ENCODE measurements around the gene RPS27. TPM values are rescaled to one million over a fixed set of nuclear protein-coding genes. Genes with fewer than 3 reads are reported as not detected.

RPS27 gene
- total and polyA plus RNA-seq, 2 of the 13 experiments (the other 11 are each of a cell fraction or from before 2014, with no cell fraction given): 3,737 to 9,964 TPM

DNA sequence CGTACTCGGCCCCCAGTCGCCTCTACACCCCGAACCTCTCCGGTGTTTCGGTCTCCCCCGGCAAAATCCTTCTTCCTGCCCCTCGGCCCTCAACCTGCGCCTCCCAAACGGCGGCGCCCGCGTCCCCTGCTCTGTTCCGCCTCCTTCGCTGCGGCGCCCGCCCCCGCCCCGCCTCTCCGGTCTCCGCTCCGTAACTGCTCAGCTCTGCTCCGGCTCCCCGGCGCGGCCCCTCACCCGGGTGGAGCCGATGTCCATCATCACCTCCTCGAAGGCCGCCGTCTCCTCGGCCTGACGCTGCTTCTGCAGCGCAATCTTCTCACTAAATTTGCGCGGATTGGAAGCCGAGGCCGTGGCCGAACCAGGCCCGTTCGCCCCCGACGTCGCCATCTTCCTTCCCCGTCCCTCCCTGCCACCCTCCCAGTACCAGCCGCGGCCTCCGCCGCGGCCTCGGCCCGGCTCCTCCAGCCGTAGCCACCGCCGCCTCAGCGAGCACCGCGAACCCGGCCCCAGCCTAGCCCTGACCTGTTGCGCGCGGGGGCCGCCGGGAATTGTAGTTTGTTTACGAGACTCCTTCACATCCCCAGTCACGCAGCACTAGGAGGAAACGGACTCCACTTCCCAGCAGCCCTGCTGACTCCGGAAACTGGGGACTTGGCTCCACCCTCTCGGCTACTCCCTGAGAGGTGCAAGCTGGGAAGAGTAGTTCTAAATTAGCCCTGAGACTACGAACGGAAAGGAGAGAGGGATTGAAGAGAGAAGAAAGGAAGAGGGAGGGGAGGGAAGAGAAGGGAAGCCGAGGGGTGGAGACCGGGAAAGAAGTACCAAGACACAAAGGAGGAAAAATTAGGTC is 32.2 kb upstream of the RPS27 start, which contains the start of gene CRTC2 (continued):
- TF ChIP-seq, protein P1, sequence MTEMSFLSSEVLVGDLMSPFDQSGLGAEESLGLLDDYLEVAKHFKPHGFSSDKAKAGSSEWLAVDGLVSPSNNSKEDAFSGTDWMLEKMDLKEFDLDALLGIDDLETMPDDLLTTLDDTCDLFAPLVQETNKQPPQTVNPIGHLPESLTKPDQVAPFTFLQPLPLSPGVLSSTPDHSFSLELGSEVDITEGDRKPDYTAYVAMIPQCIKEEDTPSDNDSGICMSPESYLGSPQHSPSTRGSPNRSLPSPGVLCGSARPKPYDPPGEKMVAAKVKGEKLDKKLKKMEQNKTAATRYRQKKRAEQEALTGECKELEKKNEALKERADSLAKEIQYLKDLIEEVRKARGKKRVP (CRISPR knock-in tag; IDR thresholded peaks at IDR 0.05): no peak
- TF ChIP-seq, protein P2, sequence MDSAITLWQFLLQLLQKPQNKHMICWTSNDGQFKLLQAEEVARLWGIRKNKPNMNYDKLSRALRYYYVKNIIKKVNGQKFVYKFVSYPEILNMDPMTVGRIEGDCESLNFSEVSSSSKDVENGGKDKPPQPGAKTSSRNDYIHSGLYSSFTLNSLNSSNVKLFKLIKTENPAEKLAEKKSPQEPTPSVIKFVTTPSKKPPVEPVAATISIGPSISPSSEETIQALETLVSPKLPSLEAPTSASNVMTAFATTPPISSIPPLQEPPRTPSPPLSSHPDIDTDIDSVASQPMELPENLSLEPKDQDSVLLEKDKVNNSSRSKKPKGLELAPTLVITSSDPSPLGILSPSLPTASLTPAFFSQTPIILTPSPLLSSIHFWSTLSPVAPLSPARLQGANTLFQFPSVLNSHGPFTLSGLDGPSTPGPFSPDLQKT (CRISPR knock-in tag; IDR thresholded peaks at IDR 0.05; ENCODE audit: borderline replicate concordance): peak; percentile 45
- TF ChIP-seq KAT7 (CRISPR knock-in tag; IDR thresholded peaks at IDR 0.05; ENCODE audit: borderline replicate concordance): peak; percentile 86; the same call in 1 of the 2 replicates
- TF ChIP-seq NFYB (CRISPR knock-in tag; IDR thresholded peaks at IDR 0.05): no peak; the same call in none of the 2 replicates
- TF ChIP-seq ZNF703 (CRISPR knock-in tag; IDR thresholded peaks at IDR 0.05; ENCODE audit: borderline replicate concordance): no peak
- TF ChIP-seq ZNF44 (CRISPR knock-in tag; IDR thresholded peaks at IDR 0.05): no peak
- no peak for TF ChIP-seq TGIF2 (CRISPR knock-in tag; IDR thresholded peaks at IDR 0.05)
- TF ChIP-seq, protein P3, sequence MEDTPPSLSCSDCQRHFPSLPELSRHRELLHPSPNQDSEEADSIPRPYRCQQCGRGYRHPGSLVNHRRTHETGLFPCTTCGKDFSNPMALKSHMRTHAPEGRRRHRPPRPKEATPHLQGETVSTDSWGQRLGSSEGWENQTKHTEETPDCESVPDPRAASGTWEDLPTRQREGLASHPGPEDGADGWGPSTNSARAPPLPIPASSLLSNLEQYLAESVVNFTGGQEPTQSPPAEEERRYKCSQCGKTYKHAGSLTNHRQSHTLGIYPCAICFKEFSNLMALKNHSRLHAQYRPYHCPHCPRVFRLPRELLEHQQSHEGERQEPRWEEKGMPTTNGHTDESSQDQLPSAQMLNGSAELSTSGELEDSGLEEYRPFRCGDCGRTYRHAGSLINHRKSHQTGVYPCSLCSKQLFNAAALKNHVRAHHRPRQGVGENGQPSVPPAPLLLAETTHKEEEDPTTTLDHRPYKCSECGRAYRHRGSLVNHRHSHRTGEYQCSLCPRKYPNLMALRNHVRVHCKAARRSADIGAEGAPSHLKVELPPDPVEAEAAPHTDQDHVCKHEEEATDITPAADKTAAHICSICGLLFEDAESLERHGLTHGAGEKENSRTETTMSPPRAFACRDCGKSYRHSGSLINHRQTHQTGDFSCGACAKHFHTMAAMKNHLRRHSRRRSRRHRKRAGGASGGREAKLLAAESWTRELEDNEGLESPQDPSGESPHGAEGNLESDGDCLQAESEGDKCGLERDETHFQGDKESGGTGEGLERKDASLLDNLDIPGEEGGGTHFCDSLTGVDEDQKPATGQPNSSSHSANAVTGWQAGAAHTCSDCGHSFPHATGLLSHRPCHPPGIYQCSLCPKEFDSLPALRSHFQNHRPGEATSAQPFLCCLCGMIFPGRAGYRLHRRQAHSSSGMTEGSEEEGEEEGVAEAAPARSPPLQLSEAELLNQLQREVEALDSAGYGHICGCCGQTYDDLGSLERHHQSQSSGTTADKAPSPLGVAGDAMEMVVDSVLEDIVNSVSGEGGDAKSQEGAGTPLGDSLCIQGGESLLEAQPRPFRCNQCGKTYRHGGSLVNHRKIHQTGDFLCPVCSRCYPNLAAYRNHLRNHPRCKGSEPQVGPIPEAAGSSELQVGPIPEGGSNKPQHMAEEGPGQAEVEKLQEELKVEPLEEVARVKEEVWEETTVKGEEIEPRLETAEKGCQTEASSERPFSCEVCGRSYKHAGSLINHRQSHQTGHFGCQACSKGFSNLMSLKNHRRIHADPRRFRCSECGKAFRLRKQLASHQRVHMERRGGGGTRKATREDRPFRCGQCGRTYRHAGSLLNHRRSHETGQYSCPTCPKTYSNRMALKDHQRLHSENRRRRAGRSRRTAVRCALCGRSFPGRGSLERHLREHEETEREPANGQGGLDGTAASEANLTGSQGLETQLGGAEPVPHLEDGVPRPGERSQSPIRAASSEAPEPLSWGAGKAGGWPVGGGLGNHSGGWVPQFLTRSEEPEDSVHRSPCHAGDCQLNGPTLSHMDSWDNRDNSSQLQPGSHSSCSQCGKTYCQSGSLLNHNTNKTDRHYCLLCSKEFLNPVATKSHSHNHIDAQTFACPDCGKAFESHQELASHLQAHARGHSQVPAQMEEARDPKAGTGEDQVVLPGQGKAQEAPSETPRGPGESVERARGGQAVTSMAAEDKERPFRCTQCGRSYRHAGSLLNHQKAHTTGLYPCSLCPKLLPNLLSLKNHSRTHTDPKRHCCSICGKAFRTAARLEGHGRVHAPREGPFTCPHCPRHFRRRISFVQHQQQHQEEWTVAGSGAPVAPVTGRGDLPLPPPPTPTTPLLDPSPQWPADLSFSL (CRISPR knock-in tag; IDR thresholded peaks at IDR 0.05): no peak
- TF ChIP-seq IKZF1 (IDR thresholded peaks at IDR 0.05): no peak
- peak; percentile 99 for TF ChIP-seq ELF1 (CRISPR knock-in tag; IDR thresholded peaks at IDR 0.05)
- no peak for TF ChIP-seq THYN1 (CRISPR knock-in tag; IDR thresholded peaks at IDR 0.05; ENCODE audit: borderline replicate concordance, low read depth)
- TF ChIP-seq, protein P4, sequence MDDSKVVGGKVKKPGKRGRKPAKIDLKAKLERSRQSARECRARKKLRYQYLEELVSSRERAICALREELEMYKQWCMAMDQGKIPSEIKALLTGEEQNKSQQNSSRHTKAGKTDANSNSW (CRISPR knock-in tag; IDR thresholded peaks at IDR 0.05; ENCODE audit: borderline replicate concordance): no peak
- 0 out of 2 replicates have a peak, but pooled peaks have one; percentile 72 for TF ChIP-seq HES4 (CRISPR knock-in tag; IDR thresholded peaks at IDR 0.05; ENCODE audit: borderline replicate concordance)
- TF ChIP-seq DMAP1 (CRISPR knock-in tag; IDR thresholded peaks at IDR 0.05): no peak
- TF ChIP-seq ZC3H13 (CRISPR knock-in tag; IDR thresholded peaks at IDR 0.05): peak; percentile 87; the same call in 1 of the 2 replicates
- TF ChIP-seq BORCS8-MEF2B (CRISPR knock-in tag; IDR thresholded peaks at IDR 0.05): peak; percentile 80
- TF ChIP-seq, protein P5, sequence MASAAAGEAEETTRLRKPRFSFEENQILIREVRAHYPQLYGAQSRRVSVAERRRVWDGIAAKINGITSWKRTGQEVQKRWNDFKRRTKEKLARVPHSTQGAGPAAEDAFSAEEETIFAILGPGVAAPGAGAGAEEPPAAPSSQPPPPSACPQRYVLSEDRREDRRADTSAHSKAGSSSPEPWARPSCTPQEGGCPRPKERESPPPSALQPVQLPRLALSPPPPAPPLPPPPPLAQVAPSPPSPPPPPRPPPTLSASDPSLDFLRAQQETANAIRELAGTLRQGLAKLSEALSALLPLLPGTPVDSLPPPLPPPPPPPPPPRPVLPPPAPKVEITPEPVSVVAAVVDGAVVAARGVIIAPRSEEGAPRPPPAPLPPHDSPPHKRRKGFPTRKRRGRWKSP (CRISPR knock-in tag; IDR thresholded peaks at IDR 0.05): peak; percentile 72; the same call in 1 of the 2 replicates
- peak; percentile 21 for TF ChIP-seq CBX1 (IDR thresholded peaks at IDR 0.05; ENCODE audit: low read depth)
- TF ChIP-seq RAD21 (CRISPR knock-in tag; IDR thresholded peaks at IDR 0.05): 0 out of 2 replicates have a peak, but pooled peaks have one; percentile 27
- TF ChIP-seq RBAK (CRISPR knock-in tag; IDR thresholded peaks at IDR 0.05): no peak
